ENCODE data around the gene XPOT.

GRCh38 chr12:64466178-64466577 is 62.0 kb downstream of the XPOT start:
- TF ChIP-seq CTCF (conservative IDR thresholded peaks at IDR 0.05; ENCODE audit: low read length) (no peak), EZH2phosphoT487 (IDR thresholded peaks at IDR 0.05; ENCODE audit: borderline replicate concordance) (no peak)
